ENCODE results near the gene SUB1.
"Not testable (repeated sequence)": the region's sequence is repeated elsewhere in the genome, so short reads cannot be mapped to it uniquely, and the experiment has no call there.

Gene SUB1

GRCh38 chr5:32585446-32586275 lies at the start of gene SUB1:
Gene SUB1 (plus strand): TSS chr5:32585557. CDS start chr5:32588513, 2,956 bp downstream.
- DNase-seq (ENCODE audit: low spot score), result peak; percentile 94

GRCh38 chr5:32536246-32536645 lies 49.1 kb upstream of the SUB1 start:
- no peak for DNase-seq (ENCODE audit: low spot score)

- DNase-seq (ENCODE audit: low spot score), result peak; percentile 73
Measured at GRCh38 chr5:32537437-32538029, 47.8 kb upstream of the SUB1 start.

DNA sequence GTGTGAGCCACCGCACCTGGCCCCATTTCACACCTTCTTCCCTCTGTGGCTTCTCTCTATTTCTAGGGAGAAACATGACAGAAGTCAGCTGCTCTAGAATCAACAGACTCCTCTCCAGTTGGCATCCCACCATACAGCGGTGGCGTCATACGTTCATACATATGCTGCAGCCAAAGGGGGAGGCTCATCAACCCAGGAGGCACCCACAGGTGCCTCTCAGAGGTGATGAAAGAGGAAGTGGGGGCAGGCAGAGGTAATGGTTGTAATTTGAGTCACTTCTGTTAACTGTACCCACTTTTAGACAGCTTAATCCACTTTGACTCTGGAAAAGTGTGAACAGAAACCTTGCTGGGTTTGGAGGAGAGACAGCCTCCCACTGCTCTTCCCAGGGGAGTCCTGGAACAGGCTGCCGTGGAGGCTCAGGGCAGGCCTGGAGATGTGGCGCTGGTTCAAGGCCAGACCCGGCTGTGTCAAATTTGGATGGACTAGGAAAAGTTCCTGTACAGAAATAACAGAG lies 47.3 kb upstream of the SUB1 start:
- peak; percentile 74 for DNase-seq (ENCODE audit: low spot score)

DNA sequence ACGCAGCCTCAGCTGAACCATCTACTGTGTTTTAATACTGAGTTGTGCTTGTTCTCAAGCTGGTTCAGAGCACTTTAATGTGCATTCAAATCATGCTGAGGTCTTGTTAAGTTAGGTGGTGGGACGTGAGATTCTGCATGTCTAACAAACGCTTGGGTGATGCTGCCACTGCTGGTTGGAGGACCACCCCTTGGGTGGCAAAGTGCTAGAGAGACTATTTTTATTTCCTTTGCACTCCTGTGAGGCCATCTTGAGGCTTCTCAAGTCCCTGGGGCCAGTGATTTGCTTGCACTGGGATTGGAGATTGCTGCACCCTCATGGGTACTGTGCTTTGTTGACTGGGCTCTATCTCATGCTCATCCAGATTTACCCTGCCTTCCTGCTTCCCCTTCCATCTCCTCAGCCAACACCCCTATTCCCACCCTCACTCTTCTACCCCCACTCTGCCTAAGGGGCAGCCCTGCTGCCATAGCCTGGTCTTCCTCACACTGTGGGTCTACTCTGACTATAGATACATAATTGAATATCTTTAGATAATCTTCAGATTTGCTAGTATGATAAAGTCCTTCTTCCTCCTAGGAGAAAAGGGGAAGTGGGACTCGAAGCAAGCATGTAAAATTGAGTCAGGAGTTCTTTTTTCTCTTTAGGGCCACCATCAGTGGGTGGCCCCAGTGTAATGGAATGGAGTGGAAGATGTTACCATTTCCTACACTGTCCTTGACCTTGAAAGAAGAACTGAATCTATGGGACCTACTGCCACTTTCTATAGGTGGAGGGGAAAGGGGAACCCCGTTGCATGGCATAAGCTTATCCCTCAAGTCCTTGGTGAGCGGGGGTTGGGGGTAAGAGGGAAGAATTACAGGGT lies 45.1 kb upstream of the SUB1 start:
- no peak for DNase-seq (ENCODE audit: low spot score)

DNA sequence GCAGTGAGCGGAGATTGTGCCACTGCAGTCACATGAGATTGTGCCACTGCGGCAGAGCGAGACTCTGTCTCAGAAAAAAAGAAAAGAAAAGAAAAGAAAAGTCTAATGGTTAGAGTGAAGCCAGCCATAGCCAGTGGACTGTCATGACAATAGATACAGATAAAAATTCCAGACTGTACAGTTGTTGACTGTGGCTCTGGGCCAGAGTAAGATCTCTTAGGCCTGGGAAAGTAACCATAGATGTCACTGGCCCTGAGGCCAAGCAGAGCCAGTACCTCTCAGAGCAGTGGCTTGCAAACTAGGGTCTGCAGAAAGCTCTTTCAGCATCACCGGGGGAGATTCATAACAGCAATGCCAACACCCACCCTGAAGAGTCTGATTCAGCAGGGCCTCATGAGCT lies 44.1 kb upstream of the SUB1 start:
- DNase-seq (ENCODE audit: low spot score), result no peak

GRCh38 chr5:32542216-32543059 lies 42.9 kb upstream of the SUB1 start:
- DNase-seq (ENCODE audit: low spot score), result peak; percentile 91

DNA sequence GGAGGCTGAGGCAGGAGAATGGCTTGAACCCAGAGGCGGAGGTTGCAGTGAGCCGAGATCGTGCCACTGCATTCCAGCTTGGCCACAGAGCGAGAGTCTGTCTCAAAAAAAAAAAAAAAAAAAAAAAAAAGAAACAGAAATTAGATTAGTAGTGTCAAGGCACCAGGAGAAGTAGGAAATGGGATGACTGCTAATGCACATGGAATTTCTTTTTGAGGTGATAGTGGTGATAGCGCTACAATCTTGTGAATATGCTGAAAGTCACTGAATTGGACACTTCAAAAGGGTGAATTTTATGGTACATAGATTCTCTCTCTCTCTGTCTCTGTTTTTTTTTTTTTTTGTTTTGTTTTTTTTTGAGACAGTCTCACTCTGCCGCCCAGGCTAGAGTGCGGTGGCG lies 42.1 kb upstream of the SUB1 start:
- no peak for DNase-seq (ENCODE audit: low spot score)

DNA sequence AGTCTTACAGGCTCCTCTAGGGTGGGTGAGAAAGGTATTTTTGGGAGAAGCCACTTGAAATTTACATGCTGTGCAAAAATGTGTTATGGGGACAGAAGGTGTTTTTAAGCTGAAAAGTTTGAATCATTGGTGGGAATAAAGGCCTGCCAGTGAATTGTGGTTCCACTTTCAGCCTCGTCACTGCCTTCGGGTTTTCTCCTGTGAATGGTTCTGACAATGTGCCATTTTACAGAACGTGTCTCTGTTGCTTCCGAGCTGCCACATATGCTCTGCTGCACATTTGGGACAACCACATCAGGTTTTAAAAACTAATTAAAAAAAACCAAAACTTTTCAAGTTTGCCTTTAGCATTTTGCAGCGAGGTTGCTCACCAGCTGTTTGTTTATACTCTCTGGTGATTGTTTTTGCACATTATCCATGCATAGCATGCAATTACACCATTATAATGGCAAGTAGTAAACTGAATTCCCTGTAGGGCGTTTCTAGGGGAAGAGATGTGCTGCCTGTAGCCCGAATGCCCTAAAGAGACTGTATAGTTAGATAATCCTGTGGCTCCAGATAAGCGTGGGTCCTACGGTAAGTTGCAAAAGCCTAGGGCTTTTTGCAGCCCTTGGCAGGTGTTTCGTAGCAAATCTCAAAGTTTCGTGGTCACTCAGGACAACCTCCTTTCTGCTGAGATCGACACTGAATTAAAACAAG lies 40.1 kb upstream of the SUB1 start:
- DNase-seq (ENCODE audit: low spot score), result no peak

DNA sequence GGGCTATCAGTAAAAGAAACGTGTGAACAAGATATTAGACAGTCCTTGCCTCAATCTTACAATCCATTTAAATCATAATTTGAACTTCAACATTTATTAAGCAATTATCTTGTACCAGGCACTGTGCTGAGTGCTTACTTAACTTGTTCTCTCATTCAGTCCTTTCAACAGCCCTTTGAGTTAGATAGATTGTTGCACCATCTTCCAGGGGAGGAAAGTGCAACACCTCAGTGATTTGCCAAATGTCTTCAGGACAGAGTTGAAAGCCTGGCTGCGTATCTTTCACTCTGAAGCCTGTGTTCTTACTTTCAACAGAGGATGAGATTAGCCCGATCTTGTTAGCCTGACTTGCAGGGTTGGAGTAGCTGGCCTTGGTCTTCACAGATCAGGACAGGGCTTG lies 34.2 kb upstream of the SUB1 start:
- no peak for DNase-seq (ENCODE audit: low spot score)

- DNase-seq (ENCODE audit: low spot score), result no peak
Measured at GRCh38 chr5:32551865-32552264, 33.5 kb upstream of the SUB1 start.

DNA sequence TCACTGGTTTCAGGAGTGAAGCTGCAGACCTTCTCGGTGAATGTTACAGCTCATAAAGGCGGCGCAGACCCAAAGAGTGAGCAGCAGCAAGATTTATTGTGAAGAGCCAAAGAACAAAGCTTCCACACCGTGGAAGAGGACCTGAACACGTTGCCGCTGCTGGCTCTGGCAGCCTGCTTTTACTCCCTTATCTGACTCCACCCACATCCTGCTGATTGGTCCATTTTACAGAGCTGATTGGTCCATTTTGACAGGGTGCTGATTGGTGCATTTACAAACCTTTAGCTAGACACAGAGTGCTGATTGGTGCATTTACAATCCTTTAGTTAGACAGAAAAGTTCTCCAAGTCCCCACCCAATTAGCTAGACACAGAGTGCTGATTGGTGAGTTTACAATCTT lies 32.9 kb upstream of the SUB1 start:
- DNase-seq (ENCODE audit: low spot score), result not testable (repeated sequence)

DNA sequence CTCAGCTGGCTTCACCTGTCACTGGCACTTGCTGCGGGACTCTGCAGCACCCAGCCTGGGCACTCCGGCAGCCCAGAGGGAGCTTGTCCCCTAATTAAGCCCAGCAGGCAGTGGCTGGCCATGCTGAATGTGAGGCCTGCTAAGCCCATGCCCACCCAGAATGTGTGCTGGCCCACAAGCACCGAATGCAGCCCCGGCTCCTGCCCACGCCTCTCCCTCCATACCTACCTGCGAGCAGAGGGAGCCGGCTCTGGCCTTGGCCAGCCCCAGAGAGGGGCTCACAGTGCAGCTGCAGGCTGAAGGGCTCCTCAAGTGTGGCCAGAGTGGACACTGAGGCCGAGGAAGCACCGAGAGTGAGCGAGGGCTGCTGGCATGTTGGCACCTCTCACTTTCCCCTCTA lies 32.4 kb upstream of the SUB1 start:
- no peak for DNase-seq (ENCODE audit: low spot score)

DNA sequence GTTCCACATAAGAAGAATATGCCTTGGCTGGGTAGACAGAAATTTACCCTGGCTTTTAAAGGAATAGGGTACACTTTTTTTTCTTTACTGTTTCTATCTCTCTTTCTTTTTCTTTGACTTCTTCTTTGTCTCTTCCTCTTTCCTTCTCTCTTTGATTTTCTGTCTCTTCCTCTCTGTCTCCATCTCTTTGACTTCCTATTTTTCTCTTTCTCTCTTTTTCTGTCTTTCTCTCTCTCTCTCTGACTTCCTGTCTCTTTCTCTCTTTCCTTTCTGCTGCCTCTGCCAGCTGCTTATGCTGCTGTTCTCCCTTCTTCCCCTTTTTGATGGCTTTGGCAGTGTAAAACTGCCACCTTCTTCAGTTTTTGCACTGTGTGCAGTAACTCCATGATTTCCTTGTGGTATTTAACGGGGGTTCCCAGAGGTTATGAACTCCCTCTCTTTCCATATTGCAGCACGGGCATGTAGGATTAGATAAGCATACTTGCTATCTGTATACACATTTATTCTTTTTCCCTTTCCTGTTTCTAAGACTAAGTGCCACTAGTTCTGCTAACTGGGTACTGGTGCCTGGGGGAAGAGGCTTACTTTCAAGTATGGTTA lies 31.1 kb upstream of the SUB1 start:
- DNase-seq (ENCODE audit: low spot score), result not testable (repeated sequence)

DNA sequence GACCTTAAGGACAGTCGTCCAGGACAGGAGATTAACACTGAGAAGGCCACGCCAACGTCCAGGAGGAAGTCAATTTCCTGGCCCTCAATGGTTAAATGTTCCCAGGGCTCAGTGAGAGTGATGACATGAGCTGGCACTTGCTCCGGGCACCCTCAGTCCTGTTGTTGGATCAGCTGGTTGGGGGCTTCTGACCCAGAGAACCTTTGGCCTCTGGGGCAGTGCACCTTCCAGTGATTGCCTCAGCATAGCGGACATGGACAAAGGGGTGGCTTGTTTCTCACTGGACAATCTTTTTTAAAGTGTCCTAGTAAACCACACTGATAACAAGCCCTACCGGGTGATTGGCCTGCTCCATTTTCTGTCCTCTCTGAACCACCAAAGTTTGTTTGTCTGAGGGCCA lies 28.8 kb upstream of the SUB1 start:
- not testable (repeated sequence) for DNase-seq (ENCODE audit: low spot score)

GRCh38 chr5:32559411-32559810 lies 25.9 kb upstream of the SUB1 start:
- no peak for DNase-seq (ENCODE audit: low spot score)

DNA sequence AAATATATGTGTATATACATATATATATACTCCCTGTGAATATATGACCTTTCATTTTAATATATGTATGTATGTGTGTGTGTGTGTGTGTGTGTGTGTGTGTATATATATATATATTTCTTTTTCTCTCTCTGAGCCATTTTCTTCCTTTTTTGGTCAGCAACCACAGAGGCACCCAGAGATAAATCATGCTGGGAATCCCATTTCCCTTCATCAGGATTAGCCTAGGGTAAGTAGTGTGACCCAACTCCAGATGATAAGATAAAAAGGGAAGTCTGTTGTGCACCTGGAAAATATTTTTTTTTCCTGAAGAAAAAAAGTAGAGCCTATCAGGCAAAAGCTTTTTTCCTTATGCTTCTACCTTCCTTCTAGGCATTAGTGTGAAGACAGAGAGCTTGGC lies 25.4 kb upstream of the SUB1 start:
- DNase-seq (ENCODE audit: low spot score), result no peak

GRCh38 chr5:32562056-32562455 lies 23.3 kb upstream of the SUB1 start:
- DNase-seq (ENCODE audit: low spot score), result no peak

DNA sequence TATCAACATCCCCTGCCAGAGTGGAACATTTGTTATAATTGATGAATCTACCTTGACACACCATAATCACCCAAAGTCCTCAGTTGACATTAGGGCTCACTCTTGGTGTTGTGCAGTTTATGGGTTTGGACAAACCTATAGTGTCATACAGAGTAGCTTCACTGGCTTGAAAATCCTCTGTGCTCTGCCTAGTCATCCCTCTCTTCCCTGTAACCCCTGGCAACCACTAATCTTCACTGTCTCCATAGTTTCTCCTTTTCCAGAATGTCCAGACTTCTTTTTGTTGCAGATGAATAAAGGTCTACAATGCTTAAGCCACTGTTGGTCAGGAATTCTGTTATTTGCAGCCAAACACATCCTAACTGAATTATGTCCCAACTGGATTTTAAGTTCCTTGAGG lies 22.5 kb upstream of the SUB1 start:
- DNase-seq (ENCODE audit: low spot score), result no peak

- no peak for DNase-seq (ENCODE audit: low spot score)
Measured at GRCh38 chr5:32563614-32564013, 21.7 kb upstream of the SUB1 start.

DNA sequence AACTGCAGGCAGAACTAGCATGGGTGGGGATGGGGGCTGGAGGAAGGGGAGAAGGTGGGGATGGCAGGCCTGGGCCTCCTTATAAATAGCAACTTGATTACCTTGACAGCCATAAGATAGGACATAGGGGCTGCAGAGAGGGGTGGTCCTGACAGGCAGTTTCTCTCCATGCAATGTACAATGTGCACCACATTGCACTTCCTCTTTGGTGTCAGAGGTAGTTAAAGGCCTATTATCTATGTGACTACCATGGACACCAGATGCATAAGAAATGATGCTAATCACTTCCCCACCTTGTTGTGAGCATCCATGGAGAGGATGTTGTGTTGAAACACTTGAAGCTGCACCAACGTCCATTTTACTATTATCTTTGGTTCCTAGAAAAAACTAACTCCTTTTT lies 20.2 kb upstream of the SUB1 start:
- DNase-seq (ENCODE audit: low spot score), result no peak
